HG02870 (cell line): ENCODE results near the gene GRIK5.
"Not testable (repeated sequence)": the region's sequence is repeated elsewhere in the genome, so short reads cannot be mapped to it uniquely, and the experiment has no call there.

ENCODE experiments used
- ATAC-seq: cut with Tn5 transposase; IDR thresholded peaks from one replicate; pipeline ENCODE4 v1.9.1; 2021; ENCODE audit warnings: mild to moderate bottlenecking, moderate library complexity; ENCODE audit not compliant: unreplicated experiment

The GRIK5 gene

DNA sequence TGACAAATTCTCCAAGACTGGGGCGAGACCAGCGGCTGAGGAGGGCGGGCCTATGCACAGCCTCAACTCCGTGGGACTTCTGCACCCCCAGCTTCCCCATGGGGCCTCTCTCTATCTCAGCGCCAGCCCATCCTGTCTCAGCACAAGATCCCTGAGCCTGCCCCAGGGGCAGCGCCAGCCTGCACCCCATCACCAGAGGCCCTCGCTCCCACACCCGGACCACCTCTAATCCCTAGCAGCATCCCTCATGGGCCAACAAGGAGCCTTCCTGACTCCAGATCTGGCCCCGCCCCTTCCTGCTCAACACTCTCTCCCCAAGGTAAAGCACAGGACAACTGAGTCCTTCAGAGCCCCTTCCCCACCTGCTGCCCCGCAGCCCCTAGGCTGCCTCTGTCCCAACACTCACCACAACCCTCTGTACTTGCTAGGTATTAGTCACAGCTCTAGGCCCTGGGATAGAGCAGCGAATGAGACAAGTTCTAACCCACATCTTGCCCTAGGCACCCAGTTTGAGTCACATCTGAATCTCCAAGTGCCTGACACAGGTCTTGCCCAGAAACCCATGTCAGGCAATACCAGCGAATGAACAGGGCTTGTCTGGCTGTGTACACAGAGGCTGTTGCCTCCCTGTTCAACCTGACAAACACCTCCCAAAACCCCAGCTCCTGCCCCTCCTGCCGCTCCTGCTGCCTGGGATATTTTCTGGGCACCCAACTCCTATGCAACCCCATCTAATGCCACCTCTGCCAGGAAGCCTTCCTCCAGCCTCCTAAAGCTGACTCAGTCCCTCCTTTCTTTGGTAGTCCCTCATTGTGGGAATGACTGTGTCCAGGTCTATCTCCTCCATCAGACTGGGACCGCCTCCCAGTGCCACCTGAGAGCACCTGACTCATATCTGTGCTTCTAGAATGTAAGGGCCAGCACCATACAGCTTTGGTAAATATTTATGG is 18.6 kb downstream of the GRIK5 start:
- no peak for ATAC-seq

DNA sequence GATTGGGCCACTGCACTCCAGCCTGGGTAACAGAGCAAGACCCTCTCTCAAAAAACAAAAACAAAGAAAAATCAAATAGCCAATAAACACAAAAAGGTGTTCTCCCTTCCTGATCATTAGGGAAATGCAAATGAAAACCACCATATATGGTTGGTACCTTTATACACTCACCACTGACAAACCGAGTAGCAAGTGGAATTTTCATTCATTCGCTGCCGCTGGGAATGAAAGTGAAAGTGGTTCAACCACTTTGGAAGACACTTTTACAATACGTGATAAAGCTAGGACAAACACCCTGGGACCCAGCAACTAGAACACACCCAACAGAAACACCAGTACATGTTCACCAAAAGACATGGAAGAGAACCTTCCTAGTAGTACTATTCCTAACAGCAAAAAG is 21.0 kb downstream of the GRIK5 start:
- ATAC-seq = no peak

GRCh38 chr19:42045575-42045974 is 24.4 kb downstream of the GRIK5 start:
- ATAC-seq = no peak

DNA sequence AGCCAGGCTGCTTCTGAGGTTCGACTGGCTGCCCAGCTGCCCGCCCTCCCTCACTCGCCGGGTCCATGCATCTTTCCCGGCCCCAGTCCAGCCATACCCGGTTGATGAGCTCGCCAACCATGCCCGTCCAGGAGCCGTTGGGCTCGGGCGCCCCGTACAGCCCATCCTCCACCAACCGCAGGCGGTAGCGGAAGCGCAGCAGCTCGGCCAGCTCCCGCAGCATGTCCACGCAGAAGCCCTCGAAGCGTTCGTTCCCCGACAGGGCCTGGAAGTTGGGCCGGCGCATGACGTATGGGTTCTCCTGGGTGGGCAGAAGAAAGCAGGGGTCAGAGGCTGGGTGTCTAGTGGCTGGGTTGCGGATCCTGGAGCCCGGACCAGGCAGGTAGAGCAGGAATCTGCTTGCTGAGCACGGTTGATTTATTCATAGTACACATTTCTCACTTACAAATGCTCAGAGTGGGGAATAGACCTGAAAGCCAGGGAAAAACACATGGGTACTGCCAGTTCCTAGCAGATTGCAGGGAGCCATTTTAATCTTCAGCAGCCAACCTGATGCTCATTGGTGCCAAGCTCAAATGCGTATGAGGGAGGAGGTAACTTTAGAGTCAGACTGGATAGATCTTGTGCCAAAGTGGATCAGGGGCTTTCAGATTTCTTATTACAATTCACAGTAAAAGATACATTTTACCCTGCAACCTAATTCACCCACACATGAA is 27.4 kb downstream of the GRIK5 start:
- no peak for ATAC-seq

GRCh38 chr19:42040491-42040890 is 29.5 kb downstream of the GRIK5 start:
- ATAC-seq = not testable (repeated sequence)

GRCh38 chr19:42040031-42040430 is 30.0 kb downstream of the GRIK5 start:
- no peak for ATAC-seq

DNA sequence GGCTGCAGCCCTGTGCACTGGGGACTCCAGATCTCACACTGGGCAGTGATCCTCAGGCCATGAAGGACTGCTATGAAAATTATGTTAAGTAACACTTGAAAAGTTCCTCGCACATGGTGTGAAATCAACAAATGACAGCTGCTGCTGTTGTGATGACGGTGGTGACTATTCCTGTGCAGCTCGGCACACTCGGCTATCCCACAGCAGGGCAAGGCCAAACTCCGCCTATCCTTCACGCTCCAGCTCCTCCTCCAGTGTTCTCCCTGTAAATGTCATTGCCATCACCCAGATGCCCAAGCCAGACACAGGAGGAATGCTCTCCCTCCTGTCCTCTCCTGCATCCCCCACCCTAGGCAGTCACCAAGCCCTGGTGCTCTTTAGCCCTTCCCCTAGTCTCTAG is 31.3 kb downstream of the GRIK5 start:
- ATAC-seq = no peak

- no peak for ATAC-seq
Measured at GRCh38 chr19:42037649-42038048, 32.4 kb downstream of the GRIK5 start.

- ATAC-seq = peak; percentile 42
Measured at GRCh38 chr19:42034640-42035391, 35.2 kb downstream of the GRIK5 start.

- ATAC-seq = no peak
Measured at GRCh38 chr19:42033413-42033812, 36.6 kb downstream of the GRIK5 start.

DNA sequence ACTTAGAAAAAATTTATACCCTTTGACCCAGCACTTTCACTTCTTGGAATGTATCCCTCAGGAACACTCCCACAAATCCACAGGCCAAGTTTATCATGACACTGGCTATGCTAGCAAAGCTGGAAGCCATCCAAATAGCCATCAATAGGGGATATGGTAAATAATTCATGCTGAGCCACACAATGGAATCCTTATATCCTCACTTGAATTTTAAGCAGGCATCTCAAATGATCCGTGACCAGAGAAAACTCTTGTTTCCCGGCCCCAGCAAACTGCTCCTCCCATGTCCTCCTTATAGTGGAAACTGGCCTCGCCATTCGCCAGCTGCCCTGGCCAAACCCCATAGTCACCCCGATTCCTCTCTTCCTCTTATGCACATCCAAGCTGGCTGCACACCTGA is 37.6 kb downstream of the GRIK5 start:
- no peak for ATAC-seq

- ATAC-seq = no peak
Measured at GRCh38 chr19:42030645-42031440, 39.2 kb downstream of the GRIK5 start.

GRCh38 chr19:42028304-42029216 is 41.4 kb downstream of the GRIK5 start:
- ATAC-seq = no peak

- no peak for ATAC-seq
Measured at GRCh38 chr19:42024622-42025111, 45.3 kb downstream of the GRIK5 start.

DNA sequence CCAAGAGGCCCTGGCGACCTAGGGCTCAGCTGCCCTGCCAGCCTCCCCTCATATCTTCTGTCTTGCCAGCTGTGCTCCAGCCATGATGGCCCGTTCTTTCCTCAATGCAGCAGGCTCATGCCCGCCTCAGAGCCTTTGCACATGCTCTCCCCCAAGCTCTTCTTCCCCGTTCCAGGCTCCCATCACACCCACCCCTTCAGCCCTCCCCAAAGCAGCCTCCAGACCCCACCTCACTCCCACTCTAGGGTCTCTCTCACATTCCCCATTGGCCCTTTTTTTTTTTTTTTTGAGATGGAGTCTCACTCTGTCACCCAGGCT is 46.1 kb downstream of the GRIK5 start:
- ATAC-seq = no peak

GRCh38 chr19:42023121-42023942 is 46.7 kb downstream of the GRIK5 start:
- no peak for ATAC-seq

- ATAC-seq = no peak
Measured at GRCh38 chr19:42022616-42023015, 47.4 kb downstream of the GRIK5 start.

DNA sequence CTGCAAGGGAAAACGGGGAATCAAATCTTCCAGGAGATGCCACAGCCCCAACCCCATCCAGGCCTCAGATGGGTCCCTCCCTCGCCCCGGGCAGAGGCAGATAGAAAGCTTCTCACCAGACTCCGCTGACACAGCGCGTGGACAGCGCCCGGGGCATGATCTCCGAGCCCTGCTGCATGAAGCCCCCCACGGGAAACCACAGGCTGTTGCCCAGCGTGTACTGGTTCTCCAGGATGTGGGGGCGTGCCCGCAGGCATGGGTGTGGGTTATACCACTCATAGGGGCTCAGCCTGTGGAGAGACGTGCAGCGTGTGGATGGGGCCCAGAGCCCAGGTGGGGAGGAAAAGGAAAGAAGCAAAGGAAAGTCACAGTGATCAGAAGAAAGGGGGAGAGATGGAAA is 48.8 kb downstream of the GRIK5 start:
- no peak for ATAC-seq
